ENCODE data around the gene GABBR2. TPM values are rescaled to one million over a fixed set of nuclear protein-coding genes. Genes with fewer than 3 reads are reported as not detected.

GABBR2 gene
- total RNA-seq, 1 experiment from 2014 or later: 6.3 TPM

- no peak for DNase-seq (ENCODE audit: low read depth, low spot score)
- in situ Hi-C loops (cut with HindIII; ENCODE audit: low pct_unique_long_range_greater_than_20kb, low sequenced_read_pairs) (no loop called here), intact Hi-C loops (cut with micrococcal nuclease; ENCODE audit: unreplicated experiment) (no loop called here)
- ChIA-PET CTCF (no interaction called here), POLR2A (no interaction called here)
- no peak for TF ChIP-seq CTCF (IDR thresholded peaks at IDR 0.05)
- no peak for TF ChIP-seq SIN3A (IDR thresholded peaks at IDR 0.05; ENCODE audit: borderline replicate concordance, insufficient read depth, low read depth, low read length)
- TF ChIP-seq, protein P1, sequence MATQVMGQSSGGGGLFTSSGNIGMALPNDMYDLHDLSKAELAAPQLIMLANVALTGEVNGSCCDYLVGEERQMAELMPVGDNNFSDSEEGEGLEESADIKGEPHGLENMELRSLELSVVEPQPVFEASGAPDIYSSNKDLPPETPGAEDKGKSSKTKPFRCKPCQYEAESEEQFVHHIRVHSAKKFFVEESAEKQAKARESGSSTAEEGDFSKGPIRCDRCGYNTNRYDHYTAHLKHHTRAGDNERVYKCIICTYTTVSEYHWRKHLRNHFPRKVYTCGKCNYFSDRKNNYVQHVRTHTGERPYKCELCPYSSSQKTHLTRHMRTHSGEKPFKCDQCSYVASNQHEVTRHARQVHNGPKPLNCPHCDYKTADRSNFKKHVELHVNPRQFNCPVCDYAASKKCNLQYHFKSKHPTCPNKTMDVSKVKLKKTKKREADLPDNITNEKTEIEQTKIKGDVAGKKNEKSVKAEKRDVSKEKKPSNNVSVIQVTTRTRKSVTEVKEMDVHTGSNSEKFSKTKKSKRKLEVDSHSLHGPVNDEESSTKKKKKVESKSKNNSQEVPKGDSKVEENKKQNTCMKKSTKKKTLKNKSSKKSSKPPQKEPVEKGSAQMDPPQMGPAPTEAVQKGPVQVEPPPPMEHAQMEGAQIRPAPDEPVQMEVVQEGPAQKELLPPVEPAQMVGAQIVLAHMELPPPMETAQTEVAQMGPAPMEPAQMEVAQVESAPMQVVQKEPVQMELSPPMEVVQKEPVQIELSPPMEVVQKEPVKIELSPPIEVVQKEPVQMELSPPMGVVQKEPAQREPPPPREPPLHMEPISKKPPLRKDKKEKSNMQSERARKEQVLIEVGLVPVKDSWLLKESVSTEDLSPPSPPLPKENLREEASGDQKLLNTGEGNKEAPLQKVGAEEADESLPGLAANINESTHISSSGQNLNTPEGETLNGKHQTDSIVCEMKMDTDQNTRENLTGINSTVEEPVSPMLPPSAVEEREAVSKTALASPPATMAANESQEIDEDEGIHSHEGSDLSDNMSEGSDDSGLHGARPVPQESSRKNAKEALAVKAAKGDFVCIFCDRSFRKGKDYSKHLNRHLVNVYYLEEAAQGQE (IDR thresholded peaks at IDR 0.05; ENCODE audit: insufficient read depth in 1 of 2, low read depth in 2 of 2, low read length in 1 of 2): no peak
- TF ChIP-seq TCF7L2 (IDR thresholded peaks at IDR 0.05; ENCODE audit: low read depth, low read length): no peak
- TF ChIP-seq POLR2AphosphoS5 (IDR thresholded peaks at IDR 0.05; ENCODE audit: low read depth, low read length): no peak
- no peak for ATAC-seq
- Histone ChIP-seq H3K36me3 (ENCODE audit: control insufficient read depth, insufficient read depth, low read length) (no peaks in the 10 kb centered on the region), H3K4me1 (ENCODE audit: control insufficient read depth, insufficient read depth, low read length) (no peaks in the 10 kb centered on the region), H3K4me3 (ENCODE audit: low read depth in 2 of 2, low read length in 2 of 2) (no peak overlapping the region), H3K9me3 (ENCODE audit: control insufficient read depth, insufficient read depth, low read depth, low read length) (no peaks in the 10 kb centered on the region), H3K27me3 (ENCODE audit: control insufficient read depth, insufficient read depth, low read length) (no peaks in the 10 kb centered on the region), H3K27ac (ENCODE audit: low read length) (no peak overlapping the region)
- no TSS peak for BruUV-seq (replicated peaks)
These were observed 137.9 kb downstream of the GABBR2 start for GRCh38 chr9:98570663-98571440.

DNA sequence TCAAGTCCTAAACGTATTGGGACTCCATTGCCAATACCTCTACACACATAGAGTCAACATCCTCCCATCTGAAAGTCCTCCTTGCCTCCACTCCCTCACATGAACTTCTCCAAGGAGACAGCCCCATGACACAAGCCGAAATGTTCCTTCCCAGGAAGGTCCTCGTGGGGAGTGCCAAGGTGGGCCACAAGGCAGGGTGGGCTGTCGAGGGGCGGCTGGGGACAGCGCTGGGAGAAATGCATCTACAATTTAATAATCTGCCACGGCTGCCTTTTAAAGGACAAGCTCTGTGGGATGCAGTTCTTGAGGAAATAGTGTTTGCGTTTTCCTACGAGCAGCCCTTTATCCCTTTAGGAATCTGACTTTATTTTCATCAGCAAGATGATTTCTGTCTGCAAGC lies 138.7 kb downstream of the GABBR2 start:
- ATAC-seq (no peak), DNase-seq (ENCODE audit: low read depth, low spot score) (no peak)
- Histone ChIP-seq H3K4me3 (ENCODE audit: low read depth in 2 of 2, low read length in 2 of 2) (no peak overlapping the region), H3K27ac (ENCODE audit: low read length) (no peak overlapping the region), H3K4me1 (ENCODE audit: control insufficient read depth, insufficient read depth, low read length) (no peaks in the 10 kb centered on the region), H3K9me3 (ENCODE audit: control insufficient read depth, insufficient read depth, low read depth, low read length) (no peaks in the 10 kb centered on the region), H3K27me3 (ENCODE audit: control insufficient read depth, insufficient read depth, low read length) (no peaks in the 10 kb centered on the region), H3K36me3 (ENCODE audit: control insufficient read depth, insufficient read depth, low read length) (no peaks in the 10 kb centered on the region)
- no TSS peak for BruUV-seq (replicated peaks)
- intact Hi-C loops (cut with micrococcal nuclease; ENCODE audit: unreplicated experiment) (no loop called here), in situ Hi-C loops (cut with HindIII; ENCODE audit: low pct_unique_long_range_greater_than_20kb, low sequenced_read_pairs) (no loop called here)
- POLR2A ChIA-PET: no interaction called here
- CTCF ChIA-PET: no interaction called here
- TF ChIP-seq, protein P1 (IDR thresholded peaks at IDR 0.05; ENCODE audit: insufficient read depth in 1 of 2, low read depth in 2 of 2, low read length in 1 of 2): no peak
